HG03442 (cell line): ENCODE measurements around the gene NMU.
"Not testable (repeated sequence)": the region's sequence is repeated elsewhere in the genome, so short reads cannot be mapped to it uniquely, and the experiment has no call there.

Experiments
- ATAC-seq: cut with Tn5 transposase; IDR thresholded peaks from one replicate; pipeline ENCODE4 v1.9.1; 2021; ENCODE audit warnings: mild to moderate bottlenecking, moderate library complexity; ENCODE audit not compliant: unreplicated experiment

The NMU gene

DNA sequence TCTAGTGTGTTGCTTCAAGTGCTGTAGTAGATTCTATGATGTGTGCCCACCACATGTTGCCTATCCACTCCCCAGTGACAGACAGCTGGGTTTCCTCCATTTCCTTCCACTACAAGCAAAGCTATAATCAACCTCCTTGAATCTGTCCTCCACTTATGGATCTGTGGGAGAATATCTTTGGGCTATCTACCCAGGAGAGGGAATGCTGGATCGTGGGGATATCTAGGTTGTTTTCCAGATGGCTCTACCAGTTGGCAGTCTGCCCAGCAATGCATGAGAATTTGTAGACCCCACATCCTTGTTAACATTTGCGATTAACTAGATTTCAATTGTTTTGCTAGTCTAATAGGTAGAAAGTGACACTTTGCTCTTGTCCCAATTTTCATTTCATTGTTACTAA, 10.3 kb downstream of the NMU start:
- no peak for ATAC-seq

DNA sequence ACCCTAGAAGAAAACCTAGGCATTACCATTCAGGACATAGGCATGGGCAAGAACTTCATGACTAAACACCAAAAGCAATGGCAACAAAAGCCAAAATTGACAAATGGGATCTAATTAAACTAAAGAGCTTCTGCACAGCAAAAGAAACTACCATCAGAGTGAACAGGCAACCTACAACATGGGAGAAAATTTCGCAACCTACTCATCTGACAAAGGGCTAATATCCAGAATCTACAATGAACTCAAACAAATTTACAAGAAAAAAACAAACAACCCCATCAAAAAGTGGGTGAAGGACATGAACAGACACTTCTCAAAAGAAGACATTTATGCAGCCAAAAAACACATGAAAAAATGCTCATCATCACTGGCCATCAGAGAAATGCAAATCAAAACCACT, 12.0 kb downstream of the NMU start:
- ATAC-seq, result not testable (repeated sequence)

DNA sequence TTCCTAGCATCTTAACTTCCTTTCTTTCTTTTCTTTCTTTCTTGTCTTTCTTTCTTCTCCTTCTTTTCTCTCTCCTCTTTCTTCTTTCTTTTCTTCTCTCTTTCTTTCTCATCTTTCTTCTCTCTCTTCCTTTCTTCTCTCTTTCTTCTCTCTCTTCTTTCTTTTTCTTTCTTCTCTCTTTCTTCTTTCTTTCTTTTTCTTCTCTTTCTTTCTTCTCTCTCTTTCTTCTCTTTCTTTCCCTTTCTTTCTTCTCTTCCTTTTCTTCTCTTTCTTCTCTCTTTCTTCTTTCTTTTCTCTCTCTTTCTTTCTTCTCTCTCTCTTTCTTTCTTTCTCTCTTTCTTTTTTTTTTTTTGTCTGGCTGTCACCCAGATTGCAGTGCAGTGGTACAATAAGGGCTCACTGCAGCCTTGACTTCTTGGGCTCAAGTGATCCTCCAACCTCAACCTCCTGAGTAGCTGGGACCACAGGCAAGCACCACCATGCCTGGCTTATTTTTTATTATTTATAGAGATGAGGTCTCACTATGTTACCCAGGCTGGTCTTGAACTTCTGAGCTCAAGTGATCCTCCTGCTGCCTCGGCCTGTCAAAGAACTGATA, 17.5 kb downstream of the NMU start:
- no peak for ATAC-seq

DNA sequence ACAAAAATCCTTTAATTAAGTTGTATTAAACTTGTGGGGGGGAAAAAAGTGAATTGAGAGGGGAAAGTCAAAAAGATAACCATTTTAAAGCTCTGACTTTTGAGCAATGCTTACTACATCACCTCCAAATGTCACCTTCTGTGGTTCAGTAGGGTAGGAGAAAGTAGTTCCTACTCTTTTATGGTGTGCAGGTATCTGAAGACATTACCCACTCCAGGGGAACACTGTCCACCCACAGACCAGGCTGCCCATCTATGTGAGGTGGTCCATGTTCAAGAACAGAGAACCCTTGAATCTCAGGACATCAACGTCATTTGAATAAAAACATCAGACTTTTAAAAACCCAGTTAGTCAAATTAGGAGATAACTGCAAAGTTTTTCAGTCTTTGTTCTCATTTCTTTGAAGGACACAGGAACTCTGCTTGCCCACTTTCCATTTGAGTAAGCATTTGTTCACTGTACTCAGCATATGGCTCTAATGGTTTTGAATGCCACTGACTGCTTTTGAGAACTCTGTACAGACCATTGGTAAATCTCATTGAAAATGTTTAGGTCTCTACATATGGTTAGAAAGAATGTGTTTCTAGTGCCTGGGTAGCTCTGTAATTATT, 18.4 kb downstream of the NMU start:
- ATAC-seq, result peak; percentile 99

DNA sequence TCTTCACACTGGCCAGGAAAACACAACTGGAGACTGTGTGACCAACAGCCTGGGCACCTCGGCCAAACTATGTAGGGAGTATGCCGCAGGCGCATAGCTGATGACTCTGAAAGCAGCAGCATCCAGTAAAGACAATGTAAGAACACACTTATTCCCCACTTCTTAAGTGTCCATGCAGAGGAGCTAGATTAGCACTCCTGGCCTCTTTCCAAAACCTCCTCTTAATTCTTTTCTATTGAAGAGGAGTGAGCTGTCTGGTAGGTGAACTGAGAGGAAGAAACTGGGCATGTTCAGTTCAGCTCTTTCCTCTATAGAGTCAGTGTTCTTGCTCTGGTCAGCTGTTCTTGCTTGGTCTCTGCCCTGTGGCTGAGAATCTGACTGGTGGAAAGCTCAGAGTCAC, 21.1 kb downstream of the NMU start:
- no peak for ATAC-seq

DNA sequence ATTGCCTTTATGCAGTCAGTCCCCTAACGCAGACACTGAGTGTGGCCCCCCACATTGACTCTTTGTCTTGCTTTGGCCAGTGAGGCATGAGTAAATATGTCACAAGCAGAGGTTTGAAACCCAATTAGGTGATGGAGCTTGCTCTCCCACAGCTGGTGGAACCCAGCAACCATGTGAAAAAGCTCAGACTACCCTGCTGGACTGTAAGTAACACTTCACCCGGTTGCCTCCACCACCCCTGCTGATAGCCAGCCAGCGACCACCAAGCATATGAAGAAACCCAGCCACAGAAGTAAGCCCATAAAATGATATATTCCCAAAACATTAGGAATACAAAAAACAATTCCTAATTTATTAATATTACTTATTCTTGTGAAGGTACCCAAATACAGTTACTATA, 22.5 kb downstream of the NMU start:
- ATAC-seq, result no peak

DNA sequence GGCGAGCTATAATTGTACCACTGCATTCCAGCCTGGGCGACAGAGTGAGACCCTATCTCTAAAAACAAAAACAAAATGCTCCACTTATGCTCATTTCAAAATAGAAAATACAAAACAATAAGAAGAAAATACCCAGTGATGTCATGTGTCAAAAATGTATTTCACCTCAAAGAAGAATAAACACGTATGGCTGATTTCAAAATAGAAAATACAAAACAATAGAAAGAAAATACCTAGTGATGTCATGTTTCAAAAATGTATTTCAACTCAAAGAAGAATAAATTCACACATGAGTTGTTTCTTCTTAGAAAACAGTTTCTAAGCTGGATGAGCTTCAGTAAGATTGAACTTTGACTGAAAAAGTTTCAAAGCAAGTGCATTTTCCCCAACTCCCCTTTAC, 23.8 kb downstream of the NMU start:
- no peak for ATAC-seq

DNA sequence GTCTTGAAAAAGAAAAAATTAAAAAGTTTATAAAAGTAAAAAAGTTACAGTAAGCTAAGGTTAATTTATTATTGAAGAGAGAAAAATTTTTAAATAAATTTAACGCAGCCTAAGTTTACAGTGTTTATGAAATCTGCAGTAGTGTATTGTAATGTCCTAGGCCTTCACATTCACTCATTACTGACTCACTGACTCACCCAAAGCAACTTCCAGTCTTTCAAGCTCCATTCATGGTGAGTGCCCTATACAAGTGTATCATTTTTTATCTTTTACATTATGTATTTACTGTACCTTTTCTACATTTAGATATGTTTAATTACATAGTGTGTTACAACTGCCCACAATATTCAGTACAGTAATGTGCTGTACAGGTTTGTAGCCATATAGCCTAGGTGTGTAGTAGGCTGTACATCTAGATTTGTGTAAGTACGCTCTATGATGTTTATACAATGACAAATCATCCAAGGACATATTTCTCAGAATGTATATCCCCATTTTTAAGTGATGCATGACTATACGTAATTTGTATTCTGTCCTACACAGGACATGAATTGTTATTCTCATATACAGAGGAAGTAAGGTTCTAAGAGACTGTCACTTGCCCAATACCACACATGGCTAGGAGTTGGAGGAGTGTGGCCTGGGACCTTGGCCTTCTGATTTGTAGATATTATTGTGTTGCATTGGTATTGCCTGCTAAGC, 24.6 kb downstream of the NMU start:
- no peak for ATAC-seq

DNA sequence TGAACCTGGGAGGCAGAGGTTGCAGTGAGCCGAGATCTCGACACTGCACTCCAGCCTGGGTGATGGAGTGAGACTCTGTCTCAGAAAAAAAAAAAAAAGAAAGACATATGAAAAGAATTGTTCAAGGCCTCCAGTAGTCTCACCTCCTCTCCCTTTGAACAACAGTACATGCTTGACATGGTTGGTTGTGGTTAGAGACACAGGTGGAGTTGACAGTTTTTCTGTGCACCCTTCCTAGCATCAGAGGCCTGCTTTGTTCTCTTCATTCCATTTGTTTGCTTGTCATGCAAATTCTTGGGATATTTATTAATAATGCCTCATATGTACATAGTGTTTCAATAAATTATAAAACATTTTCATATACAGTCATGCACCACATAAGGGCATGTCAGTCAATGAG, 25.7 kb downstream of the NMU start:
- no peak for ATAC-seq

DNA sequence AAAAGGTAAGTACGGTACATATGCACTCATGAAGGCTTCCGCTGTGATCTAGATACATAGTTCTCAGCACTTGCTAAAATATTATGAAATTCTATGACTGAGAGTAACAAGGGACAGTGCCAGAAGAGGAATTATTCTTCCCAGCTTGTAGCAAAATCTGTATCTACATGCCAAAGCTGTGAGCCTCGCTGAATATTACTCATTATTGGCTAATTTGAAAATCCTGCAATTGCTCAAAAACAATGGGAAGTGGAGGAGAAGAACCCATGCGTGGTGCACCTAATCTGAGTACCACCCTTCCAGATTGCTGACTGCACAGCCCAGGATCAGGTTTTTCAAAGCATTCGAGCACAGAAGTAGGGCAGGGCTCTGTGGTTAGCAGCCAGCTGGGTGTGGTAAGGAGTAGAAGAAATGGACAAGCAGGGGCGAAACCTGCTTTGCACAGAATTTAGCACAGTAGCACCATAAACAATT, 26.7 kb downstream of the NMU start:
- ATAC-seq, result no peak

DNA sequence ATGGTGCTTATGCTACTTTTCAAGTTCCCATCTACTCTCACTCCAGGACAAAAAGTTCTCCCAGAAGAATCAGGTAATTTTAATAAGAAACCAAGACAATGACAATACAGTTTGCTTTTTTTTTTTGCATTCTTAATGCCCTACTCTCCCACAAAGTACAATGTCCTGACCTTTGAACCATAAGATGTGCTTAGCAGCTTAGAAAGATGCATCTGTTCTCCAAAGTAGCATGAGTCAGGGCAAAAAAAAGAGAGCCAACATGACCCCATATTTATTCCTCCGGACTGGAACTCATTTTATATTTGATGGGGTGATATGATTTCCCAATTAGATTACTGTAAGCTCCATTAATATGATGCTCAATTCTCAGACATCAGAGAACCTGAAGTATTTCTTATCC, 27.5 kb downstream of the NMU start:
- no peak for ATAC-seq

DNA sequence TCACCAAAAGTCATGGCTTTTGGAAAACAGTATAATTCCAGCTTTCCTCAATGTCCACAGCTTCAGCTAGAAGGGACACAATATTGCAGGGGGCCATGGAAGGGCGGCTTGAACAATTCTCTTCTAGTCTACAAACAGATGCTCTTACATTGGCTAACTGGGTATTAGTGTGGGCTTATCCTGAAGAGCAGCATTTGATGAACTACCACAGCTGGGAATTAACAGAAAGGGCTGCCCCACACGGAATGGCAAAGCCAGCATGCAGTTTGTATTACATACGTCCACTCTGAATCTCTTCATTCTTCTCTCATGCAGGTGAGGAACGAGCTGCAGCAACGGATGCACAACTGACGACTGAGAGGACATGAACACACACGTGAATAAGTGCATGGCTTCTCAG, 31.1 kb downstream of the NMU start:
- ATAC-seq, result no peak

DNA sequence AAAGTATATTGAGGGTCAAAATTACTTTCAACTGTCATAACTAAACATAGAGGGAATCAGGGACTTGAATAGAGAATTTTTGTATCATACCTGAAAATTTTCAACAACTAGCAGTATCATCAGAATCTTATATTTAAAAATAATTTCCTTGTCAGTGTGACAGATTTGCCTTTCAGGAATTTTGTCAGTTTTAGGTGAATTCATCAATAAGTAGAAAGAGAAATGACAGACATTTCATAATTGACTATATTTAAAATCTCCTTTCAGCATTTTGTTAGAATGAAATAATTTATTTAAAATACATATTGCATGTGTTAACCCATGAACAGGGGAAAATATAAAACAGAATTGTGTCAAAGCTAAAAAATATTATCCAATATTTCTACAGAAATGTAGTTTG, 35.5 kb downstream of the NMU start:
- ATAC-seq, result no peak

DNA sequence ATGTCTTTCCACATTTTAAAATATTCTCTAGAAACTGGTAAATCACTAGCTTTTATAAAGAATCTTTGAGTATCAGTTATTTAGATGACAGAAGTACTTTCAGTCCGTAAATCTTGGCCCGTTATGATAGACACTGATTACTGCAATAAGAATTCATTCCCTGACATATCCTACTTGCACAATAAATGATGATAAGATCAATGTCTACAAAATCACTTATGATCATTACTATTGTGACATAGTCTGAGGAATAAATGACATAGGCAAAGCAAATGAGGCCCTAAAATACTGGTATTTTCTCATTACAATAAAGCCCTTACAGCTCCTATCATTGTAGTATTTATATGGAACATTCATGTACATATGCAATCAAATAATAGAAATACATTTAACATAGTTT, 37.5 kb downstream of the NMU start:
- no peak for ATAC-seq

DNA sequence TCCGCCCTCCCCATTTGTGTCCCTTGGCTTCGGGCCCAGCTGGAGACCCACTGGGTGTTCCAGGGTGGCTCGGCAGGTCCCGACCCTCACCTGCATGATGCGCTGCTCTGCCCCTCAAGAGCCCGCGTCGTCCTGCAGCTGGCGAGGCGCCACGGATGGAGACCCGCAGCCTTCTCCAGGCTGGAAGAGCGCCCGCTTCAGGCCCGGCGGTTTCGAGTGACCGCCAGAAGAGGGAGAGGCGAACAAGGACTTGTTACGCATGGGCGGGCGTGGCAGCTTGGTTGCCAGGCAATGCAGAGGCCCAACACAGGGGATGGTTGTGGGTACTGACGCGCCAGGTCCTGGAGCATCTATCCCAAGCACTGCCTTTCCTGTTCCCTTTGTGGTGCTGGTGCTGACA, 44.1 kb downstream of the NMU start, which contains the start of gene PDCL2:
Gene PDCL2, minus strand, starts transcription at position 232 of the 400 bp plus-strand sequence. Its CDS starts 136 bp downstream, at position 96.
- ATAC-seq, result no peak

DNA sequence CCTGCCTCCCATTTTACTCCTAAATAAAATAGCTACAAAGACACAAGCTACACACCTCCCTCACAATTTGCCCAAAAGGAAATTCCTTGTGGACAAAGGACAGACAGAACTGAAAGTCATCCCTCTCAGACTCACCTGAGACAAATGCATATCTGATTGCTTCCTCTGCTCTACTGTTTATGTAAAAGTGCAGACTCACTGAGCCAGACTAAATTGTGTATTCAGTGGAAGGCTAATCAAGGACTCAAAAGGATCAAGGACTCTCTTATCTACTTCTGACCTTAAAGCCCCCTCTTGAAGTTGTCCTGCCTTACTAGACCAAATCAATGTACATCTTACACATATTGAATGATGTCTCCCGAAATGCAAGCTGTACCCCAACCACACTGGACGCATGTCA, 47.9 kb downstream of the NMU start:
- no peak for ATAC-seq

DNA sequence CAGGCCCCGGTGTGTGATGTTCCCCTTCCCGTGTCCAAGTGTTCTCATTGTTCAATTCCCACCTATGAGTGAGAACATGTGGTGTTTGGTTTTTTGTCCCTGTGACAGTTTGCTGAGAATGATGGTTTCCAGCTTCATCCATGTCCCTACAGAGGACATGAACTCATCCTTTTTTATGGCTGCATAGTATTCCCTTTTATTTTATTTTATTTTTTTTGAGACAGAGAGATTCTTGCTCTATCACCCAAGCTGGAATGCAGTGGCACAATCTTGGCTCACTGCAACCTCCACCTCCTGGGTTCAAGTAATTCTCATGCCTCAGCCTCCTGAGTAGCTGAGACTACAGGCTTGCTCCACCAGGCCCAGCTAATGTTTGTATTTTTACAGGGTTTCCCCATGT, 53.3 kb downstream of the NMU start:
- ATAC-seq, result not testable (repeated sequence)

DNA sequence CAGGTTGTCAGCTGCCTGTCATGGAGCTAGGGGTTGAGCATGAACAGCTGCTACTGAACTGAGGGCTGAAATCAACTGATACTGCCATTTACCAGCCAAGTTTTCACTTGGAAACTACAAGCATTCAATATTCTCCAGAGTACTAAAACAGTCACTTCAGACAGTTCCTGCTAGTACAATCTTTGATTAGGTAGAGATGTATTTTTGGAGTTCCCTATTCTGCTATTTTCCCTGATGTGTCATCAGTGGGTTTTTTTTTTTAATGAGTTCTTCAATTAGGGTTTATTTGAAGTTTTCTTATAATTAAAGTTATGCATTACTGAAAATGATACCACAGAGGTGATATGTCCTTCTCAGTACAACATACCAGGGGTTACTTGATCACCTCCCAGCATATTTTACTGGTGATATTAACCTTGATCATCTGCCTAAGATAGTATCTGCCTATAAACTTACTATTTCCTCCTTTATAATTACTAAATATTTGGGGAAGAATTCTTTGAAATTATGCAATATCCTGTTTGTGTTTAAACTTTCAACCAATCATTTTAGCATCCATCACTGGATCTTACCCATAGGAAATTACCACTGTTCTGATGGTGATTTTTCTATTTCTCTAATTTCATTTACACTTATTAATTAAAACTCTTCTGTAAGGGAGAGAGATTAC, 57.6 kb downstream of the NMU start:
- ATAC-seq, result no peak

DNA sequence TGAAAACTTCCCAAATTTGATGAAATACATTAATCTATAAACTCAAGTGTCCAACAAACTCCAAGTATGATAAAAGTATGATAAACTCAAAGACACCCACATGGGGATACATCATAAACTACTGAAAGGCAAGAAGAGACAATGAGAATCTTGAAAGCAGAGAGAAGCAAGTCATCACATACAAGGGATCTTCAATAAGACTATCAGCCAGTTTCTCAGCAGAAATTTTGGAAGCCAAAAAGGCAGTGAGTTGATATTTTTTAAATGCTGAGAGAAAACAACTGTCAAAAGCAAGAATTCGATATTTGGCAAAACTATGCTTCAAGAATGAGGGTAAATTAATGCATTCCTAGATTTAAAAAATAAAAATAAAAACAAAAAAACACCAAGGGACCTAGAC, 60.6 kb downstream of the NMU start:
- ATAC-seq, result no peak

DNA sequence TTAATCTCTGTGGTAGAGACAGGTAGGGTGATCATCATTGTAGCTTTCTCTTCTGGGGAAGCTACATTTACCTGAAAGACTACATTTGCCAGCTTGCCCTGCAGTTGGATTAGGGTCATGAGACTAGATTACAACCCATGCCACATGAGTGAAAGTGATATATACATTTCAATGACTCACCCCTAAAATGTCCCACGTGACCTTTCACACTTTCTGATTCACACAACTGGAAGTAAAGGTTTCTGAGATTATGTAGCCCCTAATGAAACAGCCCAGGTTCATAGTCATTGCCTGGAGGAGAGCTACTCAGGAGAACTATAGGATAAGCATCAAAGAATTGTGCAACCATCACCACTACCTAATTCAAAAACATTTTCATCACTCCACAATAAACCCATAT, 61.8 kb downstream of the NMU start:
- no peak for ATAC-seq

DNA sequence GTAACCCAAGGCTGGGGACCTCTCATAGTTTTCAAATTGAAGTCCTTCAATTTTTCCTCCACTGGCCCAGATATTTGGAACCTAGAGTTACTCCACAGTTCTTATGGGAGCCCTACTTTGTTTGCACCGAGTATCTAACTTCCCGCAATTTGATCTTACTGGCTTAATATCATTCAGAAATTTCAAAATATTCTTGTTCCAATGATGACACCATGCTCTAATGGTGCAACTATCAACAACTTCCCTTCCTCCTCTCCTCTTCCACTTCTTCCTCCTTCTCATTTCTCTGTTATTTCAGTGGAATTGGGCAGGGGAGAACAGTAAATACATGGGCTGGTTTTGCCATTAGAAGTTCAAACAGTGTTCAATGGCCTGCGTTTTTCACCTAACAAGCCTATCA, 64.3 kb downstream of the NMU start:
- ATAC-seq, result no peak
